HG03196 (cell line): ENCODE data around the gene AARS2.
"Not testable (repeated sequence)": the region's sequence is repeated elsewhere in the genome, so short reads cannot be mapped to it uniquely, and the experiment has no call there.

Experiments used
- ATAC-seq: cut with Tn5 transposase; IDR thresholded peaks from one replicate; pipeline ENCODE4 v1.9.1; 2021; ENCODE audit not compliant: unreplicated experiment

Gene AARS2

GRCh38 chr6:44332585-44332984, 19.4 kb upstream of the AARS2 start:
- ATAC-seq = no peak

- no peak for ATAC-seq
Observed at GRCh38 chr6:44329858-44330257, 16.7 kb upstream of the AARS2 start.

- not testable (repeated sequence) for ATAC-seq
Observed at GRCh38 chr6:44328203-44328602, 15.1 kb upstream of the AARS2 start.

GRCh38 chr6:44327760-44328159, 14.6 kb upstream of the AARS2 start:
- ATAC-seq = no peak

GRCh38 chr6:44327096-44327495, 13.9 kb upstream of the AARS2 start:
- no peak for ATAC-seq

- ATAC-seq = no peak
Observed at GRCh38 chr6:44321210-44321609, 8.1 kb upstream of the AARS2 start.

GRCh38 chr6:44317136-44317631, 4.0 kb upstream of the AARS2 start:
- ATAC-seq = not testable (repeated sequence)

- no peak for ATAC-seq
Observed at GRCh38 chr6:44316481-44316880, 3.3 kb upstream of the AARS2 start.

- ATAC-seq = no peak
Observed at GRCh38 chr6:44315951-44316350, 2.8 kb upstream of the AARS2 start.

- ATAC-seq = no peak
Observed at GRCh38 chr6:44315516-44315915, 2.4 kb upstream of the AARS2 start.

GRCh38 chr6:44314657-44315056, 1.5 kb upstream of the AARS2 start:
- not testable (repeated sequence) for ATAC-seq

- ATAC-seq = no peak
Observed at GRCh38 chr6:44311767-44312166, 1.4 kb downstream of the AARS2 start.

GRCh38 chr6:44311304-44311703, 1.8 kb downstream of the AARS2 start:
- ATAC-seq = no peak

GRCh38 chr6:44310241-44310640, 2.9 kb downstream of the AARS2 start:
- no peak for ATAC-seq

- ATAC-seq = no peak
Observed at GRCh38 chr6:44309631-44310030, 3.5 kb downstream of the AARS2 start.

GRCh38 chr6:44309092-44309491, 4.1 kb downstream of the AARS2 start:
- ATAC-seq = no peak

GRCh38 chr6:44307217-44307616, 5.9 kb downstream of the AARS2 start:
- no peak for ATAC-seq

GRCh38 chr6:44306710-44307109, 6.4 kb downstream of the AARS2 start:
- ATAC-seq = no peak

GRCh38 chr6:44305200-44305725, 7.9 kb downstream of the AARS2 start:
- ATAC-seq = no peak

GRCh38 chr6:44304282-44305199, 8.6 kb downstream of the AARS2 start:
- ATAC-seq = no peak

- no peak for ATAC-seq
Observed at GRCh38 chr6:44303842-44304241, 9.3 kb downstream of the AARS2 start.

- no peak for ATAC-seq
Observed at GRCh38 chr6:44302856-44303255, 10.3 kb downstream of the AARS2 start.
